HG03571 (cell line): Measurements from ENCODE around the gene OSGIN1.

Experiments
- ATAC-seq: cut with Tn5 transposase; IDR thresholded peaks from one replicate; pipeline ENCODE4 v1.9.1; 2021; ENCODE audit not compliant: unreplicated experiment

The OSGIN1 gene

GRCh38 chr16:83925957-83926725, 26.9 kb upstream of the OSGIN1 start:
- no peak for ATAC-seq

GRCh38 chr16:83926726-83927397, 26.2 kb upstream of the OSGIN1 start:
- no peak for ATAC-seq

- no peak for ATAC-seq
Observed at GRCh38 chr16:83928341-83929055, 24.5 kb upstream of the OSGIN1 start.

GRCh38 chr16:83929811-83930555, 23.1 kb upstream of the OSGIN1 start:
- no peak for ATAC-seq

GRCh38 chr16:83930730-83931500, 22.1 kb upstream of the OSGIN1 start:
- ATAC-seq = no peak

GRCh38 chr16:83931556-83931955, 21.5 kb upstream of the OSGIN1 start:
- no peak for ATAC-seq

- ATAC-seq = no peak
Observed at GRCh38 chr16:83932304-83932703, 20.7 kb upstream of the OSGIN1 start.

- no peak for ATAC-seq
Observed at GRCh38 chr16:83932955-83933673, 19.9 kb upstream of the OSGIN1 start.

GRCh38 chr16:83933885-83934683, 19.0 kb upstream of the OSGIN1 start:
- no peak for ATAC-seq

GRCh38 chr16:83934684-83934977, 18.4 kb upstream of the OSGIN1 start:
- ATAC-seq = no peak

- ATAC-seq = no peak
Observed at GRCh38 chr16:83935005-83935857, 17.8 kb upstream of the OSGIN1 start.

- no peak for ATAC-seq
Observed at GRCh38 chr16:83935858-83936255, 17.2 kb upstream of the OSGIN1 start.

GRCh38 chr16:83936581-83937165, 16.4 kb upstream of the OSGIN1 start:
- ATAC-seq = no peak

- ATAC-seq = no peak
Observed at GRCh38 chr16:83937267-83937666, 15.8 kb upstream of the OSGIN1 start.

- ATAC-seq = no peak
Observed at GRCh38 chr16:83937922-83938885, 14.8 kb upstream of the OSGIN1 start.

- no peak for ATAC-seq
Observed at GRCh38 chr16:83939266-83939855, 13.7 kb upstream of the OSGIN1 start.
